Globus pallidus (tissue), 1 donor: ENCODE measurements around the gene NSA2.
"Not testable (repeated sequence)": the region's sequence is repeated elsewhere in the genome, so short reads cannot be mapped to it uniquely, and the experiment has no call there.

Source experiments
- DNase-seq: peaks from one replicate; pipeline ENCODE4 v3.0.0-alpha.2; 2015; ENCODE audit warnings: low spot score

The NSA2 gene

DNA sequence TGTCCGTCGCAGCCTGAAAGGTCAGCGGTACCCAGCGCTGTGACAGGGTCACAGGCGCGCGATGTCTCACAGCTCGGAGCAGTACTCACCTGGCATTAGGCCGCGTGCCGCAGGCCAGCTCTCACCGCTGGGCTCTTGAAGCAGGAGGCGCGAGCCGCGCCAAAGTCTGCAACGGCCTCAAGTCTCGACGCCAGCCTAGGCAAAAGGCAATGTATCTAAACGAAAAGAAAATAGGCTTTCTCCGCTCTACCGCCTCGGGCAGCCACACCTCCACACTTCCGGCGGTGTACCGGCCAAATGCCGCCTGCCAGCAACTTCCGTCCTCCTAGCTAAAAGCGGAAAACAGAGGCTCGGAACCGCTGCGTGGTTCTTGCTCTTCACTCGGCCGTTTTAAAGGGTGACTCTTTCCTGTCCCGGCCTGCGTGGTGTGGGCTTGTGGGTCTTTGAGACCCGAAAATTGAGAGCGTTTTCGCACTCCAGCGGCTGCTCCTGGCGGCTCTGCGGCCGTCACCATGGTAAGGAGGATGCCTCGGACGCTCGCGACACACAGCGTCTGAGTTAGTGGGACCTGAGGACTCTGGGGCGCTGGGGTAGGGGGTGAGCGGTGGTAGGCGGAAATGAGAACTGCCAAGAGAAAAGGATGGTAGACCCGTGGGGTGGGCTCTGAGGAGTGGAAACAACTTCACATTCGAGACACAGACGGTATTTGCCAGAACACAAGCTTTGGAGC, at the start of gene NSA2, which contains the start of gene GFM2:
TSS of gene NSA2 (plus strand) at position 401 of the 730 bp plus-strand sequence. CDS start at position 513, 112 bp downstream.
TSS of gene GFM2 (minus strand) at position 269 of the 730 bp plus-strand sequence. CDS start 3,375 bp downstream, outside the sequence.
- peak; percentile 94 for DNase-seq

DNA sequence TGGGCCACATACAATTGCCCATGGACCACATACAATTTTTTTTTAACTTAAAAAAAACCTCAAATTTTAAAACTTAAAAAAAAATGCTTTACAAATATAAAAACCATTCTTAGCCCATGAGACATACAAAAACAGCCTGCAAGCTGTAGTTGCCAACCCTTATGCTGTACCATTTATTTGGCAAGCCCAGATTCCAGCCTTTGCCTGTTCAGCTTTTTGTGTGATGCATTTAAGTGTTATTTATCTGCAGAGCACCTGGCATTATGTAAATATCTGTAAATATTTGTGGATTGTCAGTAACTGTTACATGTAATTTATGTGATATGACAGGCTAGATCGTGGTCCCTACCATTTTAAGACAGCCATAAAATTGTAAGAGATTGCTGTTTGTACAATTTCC, 49.5 kb upstream of the NSA2 start:
- DNase-seq = no peak

DNA sequence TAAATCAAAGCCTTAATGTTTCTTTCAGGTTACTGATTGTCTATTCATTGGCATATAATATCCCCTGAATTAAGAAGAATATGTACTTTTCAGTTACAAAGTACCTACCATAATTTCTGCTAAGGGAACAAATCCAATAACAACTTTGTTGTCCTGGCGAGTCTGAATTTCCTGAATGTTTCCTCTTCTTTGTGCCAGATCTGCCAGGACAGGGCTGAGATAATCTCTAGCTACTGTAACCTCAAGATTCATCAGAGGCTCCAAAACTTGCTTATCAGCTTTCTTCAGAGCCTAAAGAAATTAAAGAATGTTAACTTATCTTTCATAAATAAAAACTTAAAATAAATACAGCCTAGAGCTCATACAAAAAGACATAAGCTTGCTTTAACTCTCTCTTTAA, 44.8 kb upstream of the NSA2 start:
- DNase-seq = no peak

DNA sequence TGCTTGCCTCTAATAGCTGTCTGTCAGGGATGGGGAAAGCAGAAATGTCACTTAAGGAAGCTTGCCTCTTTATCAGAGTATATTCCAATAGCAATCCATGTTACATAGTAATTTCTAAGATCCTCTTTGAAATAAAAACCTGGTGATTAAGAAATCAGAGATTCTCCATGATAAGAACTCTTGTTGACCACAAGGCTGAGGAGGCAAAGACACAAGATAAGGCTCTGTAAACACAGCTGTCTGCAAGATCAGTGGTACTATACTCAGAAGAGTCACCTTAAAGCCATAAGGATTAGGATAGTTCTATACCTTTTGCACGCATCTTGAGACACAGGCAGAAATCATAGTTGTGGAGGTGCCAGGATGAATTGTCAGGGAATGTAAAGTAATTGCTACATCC, 41.7 kb upstream of the NSA2 start:
- DNase-seq = no peak

DNA sequence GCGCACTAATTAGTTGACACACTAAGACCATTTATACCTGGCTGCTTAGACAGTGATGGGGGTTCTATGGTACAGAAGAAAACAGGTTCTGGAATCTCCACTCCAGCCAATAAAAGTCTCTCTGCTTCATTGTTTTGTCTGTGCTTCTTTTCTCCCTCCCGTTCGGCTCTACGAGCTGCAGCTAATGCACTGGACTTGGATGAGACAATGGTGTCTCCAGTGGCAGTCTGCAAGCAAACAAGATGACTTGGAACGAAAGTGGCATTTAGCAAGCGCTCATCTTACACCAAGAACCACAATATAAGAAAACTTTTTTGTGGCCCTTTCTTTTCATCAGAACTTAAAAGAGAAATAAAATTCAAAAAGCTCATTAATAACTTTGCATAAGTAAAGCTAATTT, 30.3 kb upstream of the NSA2 start:
- peak; percentile 73 for DNase-seq

DNA sequence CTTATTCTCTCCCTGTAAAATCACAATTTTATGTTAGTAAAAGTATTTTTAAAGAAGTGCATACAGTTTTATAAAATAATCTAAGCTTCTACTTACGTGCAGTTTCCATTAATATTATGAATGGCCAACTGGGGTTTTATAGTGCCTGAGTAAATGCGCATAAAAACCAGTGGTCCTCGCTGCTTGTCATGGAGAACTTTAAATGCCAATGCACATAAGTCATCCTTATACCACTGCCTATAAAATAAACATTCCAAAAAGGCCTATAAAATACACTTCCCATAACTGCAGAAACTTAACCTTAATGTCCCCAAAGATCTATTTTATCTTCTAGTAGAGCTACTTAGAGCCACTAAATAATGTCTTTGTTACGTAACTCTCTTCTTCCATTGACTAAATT, 28.6 kb upstream of the NSA2 start:
- no peak for DNase-seq

DNA sequence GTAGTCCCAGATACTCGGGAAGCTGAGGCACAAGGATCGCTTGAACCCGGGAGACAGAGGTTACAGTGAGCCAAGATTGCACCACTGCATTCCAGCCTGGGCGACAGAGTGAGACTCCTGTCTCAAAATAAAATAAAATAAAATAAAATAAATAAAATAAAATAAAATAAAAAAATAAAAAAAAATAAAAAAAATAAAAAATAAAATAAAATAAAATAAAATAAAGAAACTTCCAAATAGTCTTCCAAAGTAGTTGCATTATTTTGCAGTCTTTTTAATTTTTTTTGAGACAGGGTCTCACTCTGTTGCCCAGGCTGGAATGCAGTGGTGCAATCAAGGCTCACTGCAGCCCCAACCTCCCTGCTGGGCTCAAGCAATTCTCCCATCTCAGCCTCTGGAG, 18.3 kb upstream of the NSA2 start:
- DNase-seq = not testable (repeated sequence)

DNA sequence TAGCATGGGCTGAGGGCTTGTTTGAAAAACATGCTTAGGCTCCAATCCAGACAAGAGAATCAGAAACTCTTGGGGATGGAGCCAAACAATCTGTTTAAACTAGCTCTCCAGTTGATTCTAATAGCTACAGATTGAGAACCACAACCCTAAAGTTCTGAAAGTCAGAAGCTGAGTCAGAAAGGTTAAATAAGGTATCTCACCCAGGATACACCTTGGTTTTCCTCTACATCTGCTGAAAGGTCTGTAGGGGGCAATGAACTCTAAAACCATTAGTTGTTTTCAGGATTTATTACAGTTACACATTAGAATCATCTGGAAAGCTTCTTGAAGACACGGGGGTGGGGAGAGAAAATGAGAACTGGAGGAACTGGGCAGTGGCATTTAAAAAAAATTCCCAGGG, 5.8 kb upstream of the NSA2 start:
- DNase-seq = no peak

DNA sequence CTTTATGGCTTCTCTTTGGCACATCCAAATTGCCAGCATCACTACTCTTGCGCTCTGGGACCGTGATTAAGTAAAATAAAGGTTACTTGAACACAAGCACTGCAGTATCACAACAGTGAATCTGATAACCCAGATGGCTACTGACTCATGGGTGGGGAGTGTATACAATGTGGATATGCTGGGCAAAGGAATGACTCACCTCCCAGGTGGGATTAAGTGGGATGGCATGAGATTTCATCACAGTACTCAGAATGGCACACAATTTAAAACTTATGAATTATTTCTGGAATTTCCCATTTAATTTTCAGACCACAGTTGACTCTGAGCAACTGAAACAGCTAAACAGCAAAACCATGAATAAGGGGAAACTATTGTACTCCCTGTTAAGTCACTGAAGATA, 4.5 kb upstream of the NSA2 start:
- DNase-seq = no peak

DNA sequence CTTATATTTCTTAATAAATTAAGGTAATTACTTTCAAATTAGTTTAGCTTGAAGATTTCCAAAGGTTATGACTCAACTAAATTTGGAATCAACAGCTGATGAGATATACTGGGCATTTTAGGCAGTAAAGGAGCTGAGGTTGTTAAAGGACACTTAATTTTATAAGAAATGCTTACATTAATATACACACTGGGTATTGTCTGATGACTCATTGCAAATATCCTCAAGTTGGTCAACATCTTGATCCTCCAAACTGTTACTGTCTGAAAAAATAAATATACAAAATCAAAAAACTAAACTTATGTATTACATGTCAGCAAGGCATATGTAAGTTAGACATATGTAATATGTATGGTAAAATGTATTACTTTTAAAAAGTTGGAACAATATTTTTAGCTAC, 3.5 kb upstream of the NSA2 start:
- DNase-seq = no peak

DNA sequence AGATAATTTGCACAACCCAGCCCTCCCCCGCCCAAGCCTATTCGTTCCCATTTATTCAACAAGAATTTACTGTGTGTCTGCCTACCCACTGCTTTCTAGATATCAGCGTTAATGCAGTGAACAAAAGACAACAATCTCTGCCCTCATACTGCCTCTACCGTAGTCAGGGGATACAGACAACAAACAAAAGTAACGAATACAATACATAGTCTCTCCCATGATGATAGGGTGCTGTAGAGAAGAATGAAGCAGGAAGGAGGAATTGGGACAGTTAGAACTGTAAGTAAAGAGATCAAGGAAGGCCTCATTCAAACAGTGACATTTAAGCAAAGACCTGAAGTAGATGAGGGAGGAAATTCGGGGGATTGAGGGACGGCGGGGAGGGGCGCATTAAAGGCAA, 1.8 kb upstream of the NSA2 start:
- no peak for DNase-seq

DNA sequence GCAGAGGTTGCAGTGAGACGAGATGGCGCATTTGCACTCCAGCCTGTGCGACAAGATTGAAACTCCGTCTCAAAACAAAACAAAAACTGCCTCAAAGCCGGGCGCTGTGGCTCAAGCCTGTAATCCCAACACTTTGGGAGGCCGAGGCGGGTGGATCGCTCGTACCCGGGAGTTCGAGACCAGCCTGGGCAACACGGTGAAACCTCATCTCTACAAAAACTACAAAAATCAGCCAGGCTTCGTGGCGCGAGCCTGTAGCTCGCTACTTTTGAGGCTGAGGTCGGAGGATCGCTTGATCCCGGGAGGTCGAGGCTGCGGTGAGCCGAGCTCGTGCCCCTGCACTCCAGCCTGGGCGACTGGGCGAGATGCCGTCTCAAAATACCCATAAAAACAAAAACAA, 1.1 kb upstream of the NSA2 start:
- DNase-seq = no peak

DNA sequence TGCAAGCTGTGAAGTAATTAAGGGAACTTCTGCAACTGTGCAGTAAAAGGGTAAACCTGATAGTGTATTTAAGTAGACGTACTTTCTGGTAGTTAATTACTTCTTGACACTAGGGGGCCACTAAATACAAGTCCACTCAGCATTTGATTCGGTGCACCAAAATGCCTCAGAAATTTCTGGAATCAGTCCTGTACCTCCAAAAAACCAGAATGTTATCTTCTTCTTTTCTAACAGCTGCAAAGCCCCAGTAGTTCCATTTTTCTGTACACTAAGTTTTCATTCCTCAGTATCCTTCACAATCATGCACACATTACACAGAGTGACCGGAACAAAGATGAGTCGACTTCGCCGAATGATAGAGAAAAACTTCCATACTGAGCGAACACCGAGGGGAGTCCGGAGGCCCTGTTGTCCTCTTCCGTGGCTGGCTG, 616 bp upstream of the NSA2 start:
- DNase-seq = peak; percentile 69

DNA sequence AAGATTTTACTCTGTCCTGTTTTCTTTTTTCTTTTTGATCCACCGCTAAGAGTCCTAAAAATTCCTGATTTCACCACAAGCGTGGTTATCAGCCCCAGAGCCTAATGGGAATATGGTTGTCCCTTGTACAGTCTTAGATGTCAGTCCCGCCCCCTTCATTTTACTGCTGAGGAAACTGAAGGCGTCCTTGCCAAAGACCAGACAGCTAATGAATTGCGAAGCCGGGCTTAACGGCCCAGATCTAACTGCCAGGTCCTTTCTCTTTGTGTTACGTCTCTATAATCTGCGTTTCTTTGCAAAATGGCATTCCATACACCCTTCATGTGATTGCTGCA, 497 bp downstream of the NSA2 start:
- DNase-seq = no peak

DNA sequence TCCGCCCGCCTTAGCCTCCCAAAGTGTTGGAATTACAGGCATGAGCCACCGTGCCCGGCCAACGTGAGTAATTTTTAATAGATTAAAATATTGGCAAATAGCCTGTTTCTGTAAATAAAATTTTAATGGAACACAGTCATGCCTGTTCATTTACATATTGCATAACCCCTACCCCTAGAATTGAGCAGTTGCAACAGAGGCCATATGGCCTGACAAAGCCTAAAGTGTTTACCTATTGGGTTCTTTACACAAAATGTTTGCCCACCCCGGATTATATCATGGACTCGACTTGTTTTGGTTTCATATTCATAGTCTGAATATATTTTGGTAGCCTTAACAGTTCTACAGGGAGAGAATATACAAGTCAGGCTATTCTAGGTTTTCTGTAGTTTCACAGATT, 5.3 kb downstream of the NSA2 start:
- DNase-seq = no peak

DNA sequence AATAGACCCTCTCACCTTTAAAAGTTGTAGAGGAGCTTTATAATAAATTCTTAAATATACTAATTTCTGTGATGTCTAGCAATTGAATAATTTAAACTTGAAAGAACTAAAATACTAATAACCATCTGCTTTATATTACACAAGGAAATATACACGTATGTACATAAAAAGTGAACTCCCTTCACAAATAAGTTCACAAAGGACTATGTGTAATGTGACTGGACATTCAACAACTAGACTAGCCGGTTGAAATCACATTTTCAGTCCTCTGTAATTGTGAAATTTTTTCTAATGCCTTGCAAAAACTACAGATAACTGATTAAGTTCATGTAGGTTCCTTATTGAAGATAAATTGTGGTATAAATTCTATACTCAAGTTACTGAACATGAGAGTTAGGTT, 11.6 kb downstream of the NSA2 start:
- DNase-seq = no peak

DNA sequence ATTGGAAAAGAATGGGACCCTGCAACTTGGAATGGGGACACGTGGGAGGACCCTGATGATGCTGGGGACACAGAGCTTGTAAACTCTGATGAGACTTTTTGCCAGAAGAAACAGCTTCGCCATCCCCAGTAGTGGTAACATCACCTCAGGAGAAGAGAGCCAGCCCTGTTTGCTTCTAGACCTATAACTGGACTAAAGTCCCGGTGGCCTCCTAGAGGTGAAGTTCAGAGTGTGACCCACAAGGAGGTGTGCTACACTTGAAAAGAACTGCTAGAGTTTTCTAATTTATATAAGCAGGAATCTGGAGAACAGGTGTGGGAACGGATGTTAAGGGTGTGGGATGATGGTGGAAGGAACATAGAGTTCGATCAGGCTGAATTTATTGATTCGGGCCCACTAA, 19.8 kb downstream of the NSA2 start:
- DNase-seq = no peak

DNA sequence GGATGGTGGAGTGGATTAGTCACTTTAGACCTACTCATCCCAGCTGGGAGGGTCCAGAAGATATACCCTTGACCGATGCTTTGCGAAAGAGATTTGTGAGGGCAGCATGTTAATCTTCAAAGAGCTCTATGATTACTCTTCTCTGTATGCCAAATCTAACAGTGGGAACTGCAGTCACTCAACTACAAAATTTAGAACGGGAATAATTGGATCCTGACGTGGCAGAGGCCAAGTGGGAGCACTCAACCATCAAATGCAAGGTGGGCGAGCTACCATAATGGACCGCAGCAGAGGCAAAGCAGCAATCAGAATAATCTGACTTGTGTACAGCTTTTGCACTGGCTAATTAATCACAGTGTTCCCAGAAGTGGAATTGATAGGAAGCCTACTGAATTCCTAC, 20.4 kb downstream of the NSA2 start:
- no peak for DNase-seq

DNA sequence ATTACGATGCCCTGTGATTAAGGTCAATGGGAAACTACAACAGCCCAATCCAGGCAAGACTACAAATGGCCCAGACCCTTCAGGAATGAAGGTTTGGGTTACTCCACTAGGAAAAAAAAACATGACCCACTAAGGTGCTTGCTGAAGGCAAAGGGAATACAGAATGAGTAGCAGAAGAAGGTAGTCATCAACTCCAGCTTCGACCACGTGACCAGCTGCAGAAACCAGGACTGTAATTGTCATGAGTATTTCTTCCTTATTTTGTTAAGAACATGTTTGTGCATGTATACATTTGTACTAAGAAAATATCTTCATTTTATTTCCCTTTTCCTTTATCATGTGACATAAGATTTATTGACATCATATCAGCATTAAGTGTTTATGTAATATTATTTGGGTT, 24.6 kb downstream of the NSA2 start:
- not testable (repeated sequence) for DNase-seq

DNA sequence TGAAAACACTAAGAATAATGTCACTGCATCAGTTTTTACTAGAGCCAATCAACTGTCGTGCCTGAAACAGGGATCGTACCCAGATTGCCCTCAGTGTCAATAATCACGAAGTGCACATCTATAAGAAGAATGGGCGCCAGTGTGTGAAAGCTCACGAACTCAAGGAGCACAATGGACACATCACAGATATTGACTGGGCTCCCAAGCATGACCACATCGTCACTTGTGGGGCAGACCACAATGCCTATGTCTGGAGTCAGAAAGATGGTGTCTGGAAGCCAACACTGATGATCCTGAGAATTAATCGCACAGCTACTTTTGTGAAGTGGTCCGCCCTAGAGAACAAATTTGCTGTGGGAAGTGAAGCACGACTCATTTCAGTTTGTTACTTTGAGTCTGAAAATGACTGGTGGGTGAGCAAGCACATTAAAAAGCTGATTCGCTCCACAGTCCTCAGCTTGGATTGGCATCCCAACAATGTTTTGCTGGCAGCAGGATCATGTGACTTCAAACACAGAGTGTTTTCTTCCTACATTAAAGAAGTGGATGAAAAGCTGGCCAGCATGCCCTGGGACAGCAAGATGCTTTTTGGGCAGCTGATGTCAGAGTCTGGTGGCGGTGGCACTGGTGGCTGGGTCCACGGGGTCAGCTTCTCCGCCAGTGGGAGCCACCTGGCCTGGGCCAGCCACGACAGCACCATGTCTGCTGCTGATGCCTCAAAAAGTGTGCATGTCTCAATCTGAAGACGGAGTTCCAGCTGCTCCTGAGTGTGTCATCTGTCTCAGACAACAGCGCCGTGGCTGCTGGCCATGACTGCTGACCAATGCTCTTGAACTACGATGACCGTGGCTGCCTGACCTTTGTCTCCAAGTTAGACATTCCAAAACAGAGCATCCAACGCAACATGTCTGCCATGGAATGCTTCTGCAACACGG, 32.2 kb downstream of the NSA2 start:
- peak; percentile 79 for DNase-seq

DNA sequence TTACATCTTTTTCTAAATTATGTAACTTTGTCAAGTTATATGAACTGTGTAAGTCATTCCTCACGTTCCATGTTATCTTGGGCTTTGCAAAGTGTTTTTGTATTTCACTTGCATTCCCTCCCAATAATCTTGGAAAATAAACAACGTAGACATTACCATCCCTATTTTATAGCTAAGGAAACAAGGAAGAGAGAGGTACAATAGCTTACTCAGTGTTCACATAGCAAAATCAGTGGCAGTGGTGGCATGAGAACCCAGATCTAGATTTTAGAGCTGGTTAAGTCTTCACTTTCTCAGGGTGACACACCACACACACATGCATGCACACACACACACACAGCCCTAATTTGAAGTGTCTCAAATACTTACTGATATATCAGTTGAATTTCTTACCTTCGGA, 34.1 kb downstream of the NSA2 start:
- DNase-seq = no peak

DNA sequence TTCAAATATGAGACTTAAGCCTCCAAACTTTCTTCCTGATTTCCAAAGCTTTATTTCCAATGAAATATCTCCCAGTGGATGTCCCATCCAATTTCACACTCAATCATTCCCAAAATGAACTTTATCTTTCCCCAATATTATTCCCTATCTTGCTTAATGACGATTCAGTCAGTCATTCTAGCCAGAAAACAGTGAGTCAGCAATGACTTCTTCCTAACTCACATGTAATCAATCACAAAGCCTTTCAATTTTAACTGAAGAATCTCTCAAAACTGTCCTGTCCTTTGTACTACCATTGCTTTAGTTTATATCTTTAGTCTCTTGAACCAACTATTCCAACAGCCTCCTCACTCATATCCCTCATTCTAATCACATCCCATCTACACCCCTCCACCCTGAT, 34.9 kb downstream of the NSA2 start:
- DNase-seq = no peak

DNA sequence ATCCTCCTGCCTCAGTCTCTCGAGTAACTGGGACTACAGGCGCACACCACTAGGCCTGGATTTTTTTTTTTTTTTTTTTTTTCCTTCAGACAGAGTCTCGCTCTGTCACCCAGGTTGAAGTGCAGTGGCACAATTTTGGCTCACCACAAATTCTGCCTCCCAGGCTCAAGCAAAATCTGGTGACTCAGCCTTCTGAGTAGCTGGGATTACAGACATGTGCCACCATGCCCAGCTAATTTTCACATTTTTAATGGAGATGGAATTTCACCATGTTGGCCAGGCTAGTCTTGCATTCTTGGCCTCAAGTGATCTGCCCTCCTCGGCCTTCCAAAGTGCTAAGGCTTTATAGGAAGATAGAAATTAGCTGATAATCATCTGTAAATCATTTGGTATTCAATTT, 43.9 kb downstream of the NSA2 start:
- DNase-seq = no peak
